H9 (cell line): Measurements from ENCODE around the gene APOLD1. TPM values are rescaled to one million over a fixed set of nuclear protein-coding genes. Genes with fewer than 3 reads are reported as not detected.
"Not testable (repeated sequence)": the region's sequence is repeated elsewhere in the genome, so short reads cannot be mapped to it uniquely, and the experiment has no call there.

ENCODE experiments used
- DNase-seq: peaks from one replicate; pipeline ENCODE4 v3.0.0-alpha.2; 2017
- H2AFZ ChIP-seq: one replicate; pipeline ENCODE4 v1.6.1; 2013; ENCODE audit warnings: mild to moderate bottlenecking, low read length, control low read depth, moderate library complexity
- H2AK5ac ChIP-seq: 2 replicates; pipeline ENCODE4 v1.6.1; 2013; ENCODE audit warnings: low read length, control low read depth, mixed read lengths; ENCODE audit not compliant: insufficient read length
- H2BK120ac ChIP-seq: one replicate; pipeline ENCODE4 v1.6.1; 2013; ENCODE audit warnings: low read depth, mild to moderate bottlenecking, low read length, control low read depth, inconsistent platforms; ENCODE audit not compliant: poor library complexity, severe bottlenecking
- H2BK12ac ChIP-seq: 2 replicates; pipeline ENCODE4 v1.6.1; 2013; ENCODE audit warnings: low read length, control low read depth, mixed read lengths, low read depth; ENCODE audit not compliant: insufficient read length
- H2BK15ac ChIP-seq: 2 replicates; pipeline ENCODE4 v1.6.1; 2013; ENCODE audit warnings: low read depth, low read length, control low read depth
- H2BK20ac ChIP-seq: one replicate; pipeline ENCODE4 v1.6.1; 2013; ENCODE audit warnings: low read depth, mild to moderate bottlenecking, low read length, control low read depth, inconsistent platforms; ENCODE audit not compliant: poor library complexity, severe bottlenecking
- H2BK5ac ChIP-seq: 2 replicates; pipeline ENCODE4 v1.6.1; 2013; ENCODE audit warnings: low read length, control low read depth, mixed read lengths; ENCODE audit not compliant: insufficient read length
- H3K14ac ChIP-seq: 2 replicates; pipeline ENCODE4 v1.6.1; 2013; ENCODE audit warnings: low read length, control low read depth; ENCODE audit not compliant: insufficient read depth
- H3K18ac ChIP-seq: 2 replicates; pipeline ENCODE4 v1.6.1; 2013; ENCODE audit warnings: low read depth, mild to moderate bottlenecking, mixed read lengths, low read length, control low read depth; ENCODE audit not compliant: insufficient read length
- H3K23ac ChIP-seq: 2 replicates; pipeline ENCODE4 v1.6.1; 2013; ENCODE audit warnings: low read length, control low read depth, mixed read lengths, low read depth; ENCODE audit not compliant: insufficient read length
- H3K23me2 ChIP-seq: 2 replicates; pipeline ENCODE4 v1.6.1; 2013; ENCODE audit warnings: low read depth, mild to moderate bottlenecking, mixed read lengths, low read length, control low read depth; ENCODE audit not compliant: insufficient read length, poor library complexity, severe bottlenecking
- H3K27ac ChIP-seq: 2 replicates; pipeline ENCODE4 v1.5.1; 2013; ENCODE audit warnings: low read length, control low read depth, mixed read lengths, low read depth; ENCODE audit not compliant: insufficient read length
- H3K27me3 ChIP-seq: 2 replicates; pipeline ENCODE4 v1.6.1; 2013; ENCODE audit warnings: low read length, control low read depth, inconsistent platforms; ENCODE audit not compliant: insufficient read depth
- H3K4ac ChIP-seq: 2 replicates; pipeline ENCODE4 v1.6.1; 2013; ENCODE audit warnings: low read depth, mild to moderate bottlenecking, control low read depth, inconsistent platforms, low read length, moderate library complexity
- H3K4me1 ChIP-seq: 2 replicates; pipeline ENCODE4 v1.6.1; 2013; ENCODE audit warnings: low read length, control low read depth, inconsistent platforms; ENCODE audit not compliant: insufficient read depth
- H3K4me2 ChIP-seq: 2 replicates; pipeline ENCODE4 v1.6.1; 2013; ENCODE audit warnings: low read length, control low read depth, mixed read lengths; ENCODE audit not compliant: insufficient read length, insufficient read depth
- H3K56ac ChIP-seq: 2 replicates; pipeline ENCODE4 v1.6.1; 2013; ENCODE audit warnings: low read depth, mild to moderate bottlenecking, mixed read lengths, low read length, control low read depth; ENCODE audit not compliant: insufficient read length
- H3K79me1 ChIP-seq: 2 replicates; pipeline ENCODE4 v1.6.1; 2013; ENCODE audit warnings: low read depth, mild to moderate bottlenecking, moderate library complexity, low read length, control low read depth, inconsistent platforms; ENCODE audit not compliant: insufficient read depth, poor library complexity, severe bottlenecking
- H3K79me2 ChIP-seq: 2 replicates; pipeline ENCODE4 v1.6.1; 2013; ENCODE audit warnings: low read length, control low read depth, inconsistent platforms; ENCODE audit not compliant: insufficient read depth
- H3K9ac ChIP-seq: 2 replicates; pipeline ENCODE4 v1.6.1; 2013; ENCODE audit warnings: low read length, control low read depth, mixed read lengths; ENCODE audit not compliant: insufficient read length; ENCODE audit errors: extremely low read depth
- H3K9me3 ChIP-seq: one replicate; pipeline ENCODE4 v1.6.1; 2013; ENCODE audit warnings: low read depth, low read length, inconsistent platforms; ENCODE audit not compliant: control insufficient read depth
- H3T11ph ChIP-seq: one replicate; pipeline ENCODE4 v1.6.1; 2013; ENCODE audit warnings: mild to moderate bottlenecking, low read length, control low read depth, inconsistent platforms
- H4K20me1 ChIP-seq: one replicate; pipeline ENCODE4 v1.6.1; 2013; ENCODE audit not compliant: control insufficient read depth, insufficient read length, insufficient read depth
- H4K5ac ChIP-seq: 2 replicates; pipeline ENCODE4 v1.6.1; 2013; ENCODE audit warnings: low read depth, mild to moderate bottlenecking, mixed read lengths, low read length, control low read depth; ENCODE audit not compliant: insufficient read length
- H4K8ac ChIP-seq: replicated peaks from 2 replicates; pipeline ENCODE4 v1.6.1; 2013; ENCODE audit warnings: low read length, control low read depth, mixed read lengths, low read depth; ENCODE audit not compliant: insufficient read length
- H4K91ac ChIP-seq: 2 replicates; pipeline ENCODE4 v1.6.1; 2013; ENCODE audit warnings: low read depth, mild to moderate bottlenecking, moderate library complexity, mixed read lengths, low read length, control low read depth; ENCODE audit not compliant: insufficient read length
- H3K27ac Mint-ChIP-seq, 3 experiments: 2 replicates in 2 of 3; 3 replicates in 1 of 3; pipeline ENCODE4 v1.8.0; 2020 to 2021; ENCODE audit warnings: mixed read lengths in 3 of 3, mild to moderate bottlenecking in 1 of 3, moderate library complexity in 1 of 3
- H3K27me3 Mint-ChIP-seq: 2 replicates; pipeline ENCODE4 v1.8.0; 2021; ENCODE audit warnings: low read depth, mild to moderate bottlenecking, moderate library complexity, mixed read lengths
- H3K36me3 Mint-ChIP-seq, 3 experiments: 2 replicates in 2 of 3; 3 replicates in 1 of 3; pipeline ENCODE4 v1.8.0; 2020 to 2021; ENCODE audit warnings: low read depth in 3 of 3, mixed read lengths in 3 of 3; ENCODE audit not compliant: insufficient read depth in 1 of 3
- H3K4me1 Mint-ChIP-seq, 2 experiments: 2 replicates each; pipeline ENCODE4 v1.8.0; 2020; ENCODE audit warnings: mixed read lengths in 2 of 2
- H3K4me3 Mint-ChIP-seq, 2 experiments: 2 replicates in 1 of 2; 3 replicates in 1 of 2; pipeline ENCODE4 v1.8.0; 2020 to 2021; ENCODE audit warnings: mild to moderate bottlenecking in 2 of 2, mixed read lengths in 2 of 2, moderate library complexity in 1 of 2
- H3K9me3 Mint-ChIP-seq, 2 experiments: 2 replicates in 1 of 2; 3 replicates in 1 of 2; pipeline ENCODE4 v1.8.0; 2020; ENCODE audit warnings: mild to moderate bottlenecking in 2 of 2, mixed read lengths in 2 of 2, moderate library complexity in 1 of 2
- WGBS: extraction: QIAGEN DNeasy Blood & Tissue Kit; methylation state at CpG from one replicate; pipeline ENCODE4 v1.1.7; 2013; ENCODE audit warnings: missing lambda C conversion rate, low lambda C conversion rate, mixed read lengths; ENCODE audit not compliant: insufficient read length; ENCODE audit errors: extremely low coverage; 5-methylcytosine and 5-hydroxymethylcytosine counted together
- total RNA-seq: library from RNA; stranded (reverse); gene quantifications from 2 replicates; pipeline ENCODE4 v1.2.1, GENCODE V29; 2021
- TF ChIP-seq, protein P1 (sequence below): fragments of 200-600 bp; sonication (generic); conservative IDR thresholded peaks from 3 replicates; pipeline ENCODE4 v1.8.0; 2021; ENCODE audit warnings: antibody characterized with exemption, mild to moderate bottlenecking

Gene APOLD1
- total RNA-seq, 1 experiment from 2014 or later: 0.48 TPM

DNA sequence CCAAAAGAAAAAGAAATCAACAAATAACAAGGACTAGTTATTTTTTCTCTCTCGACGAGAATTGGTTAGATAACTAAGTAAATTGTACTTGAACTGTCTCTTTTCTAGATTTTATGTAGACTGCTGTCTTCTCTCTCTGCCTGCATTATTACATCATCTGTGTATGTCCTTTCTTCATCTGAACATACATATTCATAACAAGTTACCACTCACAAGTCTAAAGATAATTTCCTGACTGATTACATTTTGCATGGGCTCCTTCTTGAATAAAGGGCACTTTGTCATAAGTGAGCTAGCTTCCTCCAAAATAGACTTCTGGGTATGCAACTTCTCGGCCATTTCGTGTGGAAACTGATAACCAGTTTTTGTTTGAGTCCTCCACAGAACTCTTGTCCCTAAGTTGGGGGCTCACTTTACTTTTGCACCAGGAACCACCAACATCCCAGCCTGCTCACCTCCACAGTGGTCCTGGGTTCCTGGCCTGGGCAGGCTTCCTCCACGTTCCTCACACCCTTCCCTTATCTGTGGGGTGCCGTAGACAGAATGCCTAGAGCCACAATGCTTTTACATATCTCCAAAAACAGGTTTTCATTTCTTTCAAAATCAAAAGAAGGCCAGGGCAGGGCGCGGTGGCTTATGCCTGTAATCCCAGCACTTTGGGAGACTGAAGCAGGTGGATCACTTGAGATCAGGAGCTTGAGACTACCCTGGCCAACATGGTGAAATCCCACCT lies 21.5 kb downstream of the APOLD1 start:
- H3K9me3 ChIP-seq: no peaks in the 10 kb centered on the region
- H3K23me2 ChIP-seq: no peaks in the 10 kb centered on the region
- no peaks in the 10 kb centered on the region for H3K27me3 ChIP-seq
- H3K27ac ChIP-seq: no peak overlapping the region
- no peaks in the 10 kb centered on the region for H3K79me1 ChIP-seq
- DNase-seq: no peak
- no peak overlapping the region for H3K14ac ChIP-seq
- H2AFZ ChIP-seq: no peak overlapping the region
- no peak overlapping the region for H3K4ac ChIP-seq
- peaks cover 4% of the 10 kb centered on the region for H3K27me3 Mint-ChIP-seq
- H2BK120ac ChIP-seq: no peak overlapping the region
- H3K4me3 Mint-ChIP-seq: no peak overlapping the region
- H3T11ph ChIP-seq: no peak overlapping the region
- no peak overlapping the region for H2BK15ac ChIP-seq
- no peaks in the 10 kb centered on the region for H3K36me3 Mint-ChIP-seq
- no peak overlapping the region for H2BK12ac ChIP-seq
- WGBS: no CpG with 5 or more reads among the region's 8 CpGs
- H3K23ac ChIP-seq: no peak overlapping the region
- H3K4me2 ChIP-seq: no peak overlapping the region
- no peak overlapping the region for H2BK5ac ChIP-seq
- H3K27ac Mint-ChIP-seq: no peak overlapping the region
- TF ChIP-seq, protein P1, sequence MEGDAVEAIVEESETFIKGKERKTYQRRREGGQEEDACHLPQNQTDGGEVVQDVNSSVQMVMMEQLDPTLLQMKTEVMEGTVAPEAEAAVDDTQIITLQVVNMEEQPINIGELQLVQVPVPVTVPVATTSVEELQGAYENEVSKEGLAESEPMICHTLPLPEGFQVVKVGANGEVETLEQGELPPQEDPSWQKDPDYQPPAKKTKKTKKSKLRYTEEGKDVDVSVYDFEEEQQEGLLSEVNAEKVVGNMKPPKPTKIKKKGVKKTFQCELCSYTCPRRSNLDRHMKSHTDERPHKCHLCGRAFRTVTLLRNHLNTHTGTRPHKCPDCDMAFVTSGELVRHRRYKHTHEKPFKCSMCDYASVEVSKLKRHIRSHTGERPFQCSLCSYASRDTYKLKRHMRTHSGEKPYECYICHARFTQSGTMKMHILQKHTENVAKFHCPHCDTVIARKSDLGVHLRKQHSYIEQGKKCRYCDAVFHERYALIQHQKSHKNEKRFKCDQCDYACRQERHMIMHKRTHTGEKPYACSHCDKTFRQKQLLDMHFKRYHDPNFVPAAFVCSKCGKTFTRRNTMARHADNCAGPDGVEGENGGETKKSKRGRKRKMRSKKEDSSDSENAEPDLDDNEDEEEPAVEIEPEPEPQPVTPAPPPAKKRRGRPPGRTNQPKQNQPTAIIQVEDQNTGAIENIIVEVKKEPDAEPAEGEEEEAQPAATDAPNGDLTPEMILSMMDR: no peak
- H3K9ac ChIP-seq: no peak overlapping the region
- no peak overlapping the region for H4K5ac ChIP-seq
- no peak overlapping the region for H2BK20ac ChIP-seq
- H3K56ac ChIP-seq: no peak overlapping the region
- no peak overlapping the region for H3K18ac ChIP-seq
- no peaks in the 10 kb centered on the region for H3K4me1 ChIP-seq
- H3K9me3 Mint-ChIP-seq: no peaks in the 10 kb centered on the region
- H3K79me2 ChIP-seq: no peaks in the 10 kb centered on the region
- peaks cover 6 to 7% of the 10 kb centered on the region in 2 experiments; a peak in 3 of 4 replicates for H3K4me1 Mint-ChIP-seq
- H2AK5ac ChIP-seq: no peak overlapping the region
- no peak overlapping the region for H4K91ac ChIP-seq
- no peak overlapping the region for H4K8ac ChIP-seq
- no peaks in the 10 kb centered on the region for H4K20me1 ChIP-seq

DNA sequence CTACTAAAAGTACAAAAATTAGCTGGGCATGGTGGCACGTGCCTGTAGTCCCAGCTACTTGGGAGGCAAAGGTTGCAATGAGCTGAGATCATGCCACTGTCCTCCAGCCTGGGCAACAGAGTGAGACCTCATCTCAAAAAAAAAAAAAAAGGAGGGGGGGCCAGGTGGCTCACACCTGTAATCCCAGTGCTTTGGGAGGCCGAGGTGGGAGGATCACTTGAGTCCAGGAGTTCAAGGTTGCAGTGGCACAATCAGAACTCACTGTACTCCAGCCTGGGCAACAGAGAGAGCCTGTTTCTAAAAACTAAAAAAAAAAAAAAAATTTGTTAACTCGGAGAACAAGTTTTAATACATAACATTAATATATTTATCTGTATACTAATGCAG lies 22.1 kb downstream of the APOLD1 start:
- not testable (repeated sequence) for H2AFZ ChIP-seq, H3K27ac ChIP-seq, H2BK5ac ChIP-seq, H2BK20ac ChIP-seq, H3K23me2 ChIP-seq, H2BK12ac ChIP-seq, H3K56ac ChIP-seq, H4K5ac ChIP-seq, H3K4me1 ChIP-seq, H4K8ac ChIP-seq, H3K27me3 ChIP-seq, H2BK15ac ChIP-seq, H3K4me3 Mint-ChIP-seq, H3K4me2 ChIP-seq, DNase-seq, H3K23ac ChIP-seq, H2BK120ac ChIP-seq, H3K79me2 ChIP-seq, H4K20me1 ChIP-seq, H3K4me1 Mint-ChIP-seq, H3K14ac ChIP-seq, H2AK5ac ChIP-seq, H3K18ac ChIP-seq, H3K36me3 Mint-ChIP-seq, H4K91ac ChIP-seq, H3K9me3 ChIP-seq, H3K79me1 ChIP-seq, H3K27me3 Mint-ChIP-seq, H3K4ac ChIP-seq, H3T11ph ChIP-seq, H3K9ac ChIP-seq, H3K9me3 Mint-ChIP-seq, H3K27ac Mint-ChIP-seq
- no CpG with 5 or more reads among the region's 3 CpGs for WGBS
